ENCODE results near the gene IQCN.
A peak's percentile ranks its signal among the peaks of the same experiment; 100 is the strongest.
"Not testable (repeated sequence)": the region's sequence is repeated elsewhere in the genome, so short reads cannot be mapped to it uniquely, and the experiment has no call there.

IQCN gene

GRCh38 chr19:18229474-18229873 is 44.8 kb downstream of the IQCN start:
- no peak for FAIRE-seq

- no peak for FAIRE-seq
Measured at GRCh38 chr19:18227781-18228271, 46.4 kb downstream of the IQCN start.

- no peak for FAIRE-seq
Measured at GRCh38 chr19:18226956-18227780, 47.1 kb downstream of the IQCN start.

GRCh38 chr19:18225702-18226468 is 48.4 kb downstream of the IQCN start, which contains the start of gene PDE4C:
TSS of gene PDE4C (minus strand) at chr19:18226438. CDS start at chr19:18226415, 23 bp downstream.
- FAIRE-seq = no peak

GRCh38 chr19:18225355-18225701 is 48.9 kb downstream of the IQCN start:
- FAIRE-seq = no peak

- FAIRE-seq = peak; percentile 69
Measured at GRCh38 chr19:18224525-18225354, 49.5 kb downstream of the IQCN start.

- no peak for FAIRE-seq
Measured at GRCh38 chr19:18223860-18224524, 50.3 kb downstream of the IQCN start.

- no peak for FAIRE-seq
Measured at GRCh38 chr19:18221815-18222725, 52.2 kb downstream of the IQCN start.

- no peak for FAIRE-seq
Measured at GRCh38 chr19:18220632-18221275, 53.5 kb downstream of the IQCN start.

GRCh38 chr19:18219911-18220631 is 54.2 kb downstream of the IQCN start:
- no peak for FAIRE-seq

- no peak for FAIRE-seq
Measured at GRCh38 chr19:18218600-18218999, 55.7 kb downstream of the IQCN start.

- no peak for FAIRE-seq
Measured at GRCh38 chr19:18218159-18218558, 56.1 kb downstream of the IQCN start.

- FAIRE-seq = no peak
Measured at GRCh38 chr19:18216789-18217188, 57.5 kb downstream of the IQCN start.

- no peak for FAIRE-seq
Measured at GRCh38 chr19:18214779-18215433, 59.3 kb downstream of the IQCN start.

- FAIRE-seq = no peak
Measured at GRCh38 chr19:18211683-18212082, 62.6 kb downstream of the IQCN start.

GRCh38 chr19:18209912-18210311 is 64.3 kb downstream of the IQCN start:
- not testable (repeated sequence) for FAIRE-seq

GRCh38 chr19:18208098-18208951 is 65.9 kb downstream of the IQCN start:
- no peak for FAIRE-seq
